Spleen (tissue), 11 donors: ENCODE data around the gene ECHDC3. TPM values are rescaled to one million over a fixed set of nuclear protein-coding genes. Genes with fewer than 3 reads are reported as not detected.

Experiments
- DNase-seq: peaks from one replicate; pipeline ENCODE4 v3.0.0-alpha.2; 2020
- H3K27ac ChIP-seq, 8 donors: fragments of 200-600 bp; sonication (generic) in 7 of 8; 1 replicate in 4 of 8; 2 replicates in 4 of 8; pipeline versions ENCODE4 v1.5.0 to v1.8.0; 2016 to 2021; ENCODE audit warnings: inconsistent platforms in 4 of 8, mild to moderate bottlenecking in 4 of 8, moderate library complexity in 1 of 8
- H3K27me3 ChIP-seq, 7 donors: fragments of 200-600 bp; sonication (generic) in 6 of 7; replicated peaks in 1 of 7; 1 replicate in 4 of 7; 2 replicates in 3 of 7; pipeline versions ENCODE4 v1.5.0 to v1.8.0; 2016 to 2021; ENCODE audit warnings: inconsistent platforms in 3 of 7, mild to moderate bottlenecking in 1 of 7
- H3K36me3 ChIP-seq, 6 donors: fragments of 200-600 bp; sonication (generic) in 5 of 6; 1 replicate in 4 of 6; 2 replicates in 2 of 6; pipeline versions ENCODE4 v1.5.0 to v1.8.0; 2016 to 2021; ENCODE audit warnings: inconsistent platforms in 2 of 6
- H3K4me1 ChIP-seq, 6 donors: fragments of 200-600 bp; sonication (generic) in 5 of 6; 1 replicate in 3 of 6; 2 replicates in 3 of 6; pipeline versions ENCODE4 v1.5.0 to v1.8.0; 2016 to 2021; ENCODE audit warnings: inconsistent platforms in 3 of 6
- H3K4me3 ChIP-seq, 8 donors: fragments of 200-600 bp; sonication (generic) in 7 of 8; 1 replicate in 4 of 8; 2 replicates in 4 of 8; pipeline versions ENCODE4 v1.5.0 to v1.8.0; 2016 to 2021; ENCODE audit warnings: inconsistent platforms in 4 of 8, mild to moderate bottlenecking in 4 of 8, moderate library complexity in 2 of 8
- H3K9me3 ChIP-seq, 8 donors: fragments of 200-600 bp; sonication (generic) in 7 of 8; 1 replicate in 4 of 8; 2 replicates in 4 of 8; pipeline versions ENCODE4 v1.5.0 to v1.8.0; 2016 to 2021; ENCODE audit warnings: inconsistent platforms in 4 of 8
- POLR2A ChIP-seq, 3 donors: fragments of 450-650 bp; IDR thresholded peaks; one replicate each; pipeline ENCODE4 v1.5.1; 2017; ENCODE audit warnings: antibody characterized with exemption in 3 of 3, mild to moderate bottlenecking in 1 of 3
- POLR2AphosphoS5 ChIP-seq, 3 donors: sonication (generic); formaldehyde crosslinking; IDR thresholded peaks; one replicate each; pipeline ENCODE4 v1.5.1; 2017; ENCODE audit warnings: antibody characterized with exemption in 3 of 3
- WGBS, 5 donors: extraction: QIAGEN DNeasy Blood & Tissue Kit in 3 of 5; methylation state at CpG; one replicate each; pipeline versions ENCODE4 v1.1.5 to v1.1.7; 2013 to 2018; 5-methylcytosine and 5-hydroxymethylcytosine counted together
- intact Hi-C: fragments of 100-400 bp; cut with DNase I; formaldehyde crosslinking; loops from one replicate; pipeline ENCODE4 v1.15.0; 2023; ENCODE audit warnings: low total_unique reads
- polyA plus RNA-seq, 3 donors: library from polyadenylated mRNA; stranded (reverse); fragments of 200-250 nt; gene quantifications; one replicate each; pipeline ENCODE4 v1.2.1, GENCODE V29; 2013
- total RNA-seq, 7 donors: library from RNA; depleted of rRNA in 3 of 7; stranded (reverse); fragments of >200 nt in 3 of 7; fragmentation: NEBNext Ultra II Directional in 4 of 7; extraction: Animal tissue kit (Norgen Biotek cat#: 25700) in 4 of 7; gene quantifications; one replicate each; pipeline versions ENCODE4 v1.1.0 to v1.2.1, GENCODE V29; 2016 to 2021
- TF ChIP-seq, protein P1 (sequence below), 11 experiments: fragments of 200-600 bp in 7 of 11; fragments of 450-650 bp in 4 of 11; sonication (generic) in 4 of 11; IDR thresholded peaks in 8 of 11; conservative IDR thresholded peaks in 3 of 11; 1 replicate in 7 of 11; 2 replicates in 4 of 11; pipeline versions ENCODE4 v1.4.0 to v1.8.0; 2016 to 2021; ENCODE audit warnings: antibody characterized with exemption in 11 of 11, inconsistent platforms in 4 of 11, mild to moderate bottlenecking in 1 of 11
- donor health status: healthy with polysubstance abuse.
- donor health status: DM: no; HTN: no; CAD: no; lungs with moderate emphysema.
- donor health status: DM: no; HTN: no; CAD: no.
- donor health status: Bipolar disorder and iron deficiency.
- donor health status: healthy.
- donor health status: DM: no; HTN: no; CAD: no.
- donor health status: DM: yes; HTN: yes; CAD: no.

The ECHDC3 gene
- total and polyA plus RNA-seq, 10 donors: 5.6 to 49.7 (median 16.7) TPM

DNA sequence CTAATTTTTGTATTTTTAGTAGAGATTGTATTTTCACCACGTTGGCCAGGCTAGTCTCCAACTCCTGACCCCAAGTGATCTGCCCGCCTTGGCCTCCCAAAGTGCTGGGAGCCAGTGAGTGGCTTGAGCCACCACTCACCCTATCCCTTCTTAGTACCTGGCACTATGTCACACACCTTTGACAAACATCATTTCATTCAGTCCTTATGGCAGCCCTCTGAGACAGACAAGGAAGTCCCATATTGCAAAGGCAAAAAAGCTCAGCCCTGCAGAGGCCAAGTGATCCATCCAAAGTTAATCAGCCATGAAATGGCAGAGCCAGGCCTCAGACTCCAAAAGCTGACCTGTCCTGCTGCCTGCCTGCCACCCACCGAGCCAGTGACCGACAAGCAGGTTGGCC lies 39.9 kb upstream of the ECHDC3 start:
- 70 to 95% (median 91%) methylated on average over 2 to 4 of the region's 4 CpGs for WGBS, 5 donors
- TF ChIP-seq, protein P1, sequence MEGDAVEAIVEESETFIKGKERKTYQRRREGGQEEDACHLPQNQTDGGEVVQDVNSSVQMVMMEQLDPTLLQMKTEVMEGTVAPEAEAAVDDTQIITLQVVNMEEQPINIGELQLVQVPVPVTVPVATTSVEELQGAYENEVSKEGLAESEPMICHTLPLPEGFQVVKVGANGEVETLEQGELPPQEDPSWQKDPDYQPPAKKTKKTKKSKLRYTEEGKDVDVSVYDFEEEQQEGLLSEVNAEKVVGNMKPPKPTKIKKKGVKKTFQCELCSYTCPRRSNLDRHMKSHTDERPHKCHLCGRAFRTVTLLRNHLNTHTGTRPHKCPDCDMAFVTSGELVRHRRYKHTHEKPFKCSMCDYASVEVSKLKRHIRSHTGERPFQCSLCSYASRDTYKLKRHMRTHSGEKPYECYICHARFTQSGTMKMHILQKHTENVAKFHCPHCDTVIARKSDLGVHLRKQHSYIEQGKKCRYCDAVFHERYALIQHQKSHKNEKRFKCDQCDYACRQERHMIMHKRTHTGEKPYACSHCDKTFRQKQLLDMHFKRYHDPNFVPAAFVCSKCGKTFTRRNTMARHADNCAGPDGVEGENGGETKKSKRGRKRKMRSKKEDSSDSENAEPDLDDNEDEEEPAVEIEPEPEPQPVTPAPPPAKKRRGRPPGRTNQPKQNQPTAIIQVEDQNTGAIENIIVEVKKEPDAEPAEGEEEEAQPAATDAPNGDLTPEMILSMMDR (IDR thresholded peaks at IDR 0.05 in 8 of 11, conservative IDR thresholded peaks at IDR 0.05 in 3 of 11): no peak
- no peak for TF ChIP-seq POLR2AphosphoS5 (IDR thresholded peaks at IDR 0.05)
- no peak for TF ChIP-seq POLR2A (IDR thresholded peaks at IDR 0.05)
- no peak for DNase-seq
- H3K27ac ChIP-seq: no peak overlapping the region
- H3K27me3 ChIP-seq: no peaks in the 10 kb centered on the region
- no peaks in the 10 kb centered on the region for H3K9me3 ChIP-seq
- H3K4me1 ChIP-seq: peaks cover 7 to 38% (median 25%) of the 10 kb centered on the region in 6 donors
- no peak overlapping the region for H3K4me3 ChIP-seq
- no peaks in the 10 kb centered on the region for H3K36me3 ChIP-seq
- intact Hi-C loops: no loop called here

DNA sequence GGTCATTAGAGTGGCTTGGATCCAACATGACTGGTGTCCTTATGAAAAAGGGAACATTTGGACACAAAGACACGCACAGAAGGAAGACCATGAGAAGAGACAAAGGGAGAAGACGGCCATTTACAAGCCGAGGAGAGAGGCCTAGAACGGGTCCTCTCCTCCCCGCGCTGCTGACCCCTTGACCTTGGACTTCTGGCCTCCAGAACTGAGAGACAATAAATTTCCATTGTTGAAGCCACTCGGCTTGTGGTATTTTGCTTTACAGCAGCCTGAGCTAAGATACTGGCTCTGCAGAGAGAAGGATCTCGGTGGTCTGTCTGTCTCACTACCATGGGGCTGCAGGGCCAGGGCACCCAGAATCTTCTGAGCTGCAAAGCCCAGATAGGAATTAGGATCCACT lies 38.1 kb upstream of the ECHDC3 start:
- no peak overlapping the region for H3K27ac ChIP-seq
- H3K27me3 ChIP-seq: no peaks in the 10 kb centered on the region
- peaks cover 0 to 28% (median 10%) of the 10 kb centered on the region in 6 donors for H3K4me1 ChIP-seq
- H3K4me3 ChIP-seq: no peak overlapping the region
- whole genome bisulfite sequencing, 5 donors: 76 to 90% (median 81%) methylated on average over 8 of the region's 8 CpGs
- intact Hi-C loops: no loop called here
- TF ChIP-seq POLR2AphosphoS5 (IDR thresholded peaks at IDR 0.05) (no peak), POLR2A (IDR thresholded peaks at IDR 0.05) (no peak)
- TF ChIP-seq, protein P1 (IDR thresholded peaks at IDR 0.05 in 8 of 11, conservative IDR thresholded peaks at IDR 0.05 in 3 of 11): no peak
- no peaks in the 10 kb centered on the region for H3K9me3 ChIP-seq
- no peak for DNase-seq
- H3K36me3 ChIP-seq: no peaks in the 10 kb centered on the region

DNA sequence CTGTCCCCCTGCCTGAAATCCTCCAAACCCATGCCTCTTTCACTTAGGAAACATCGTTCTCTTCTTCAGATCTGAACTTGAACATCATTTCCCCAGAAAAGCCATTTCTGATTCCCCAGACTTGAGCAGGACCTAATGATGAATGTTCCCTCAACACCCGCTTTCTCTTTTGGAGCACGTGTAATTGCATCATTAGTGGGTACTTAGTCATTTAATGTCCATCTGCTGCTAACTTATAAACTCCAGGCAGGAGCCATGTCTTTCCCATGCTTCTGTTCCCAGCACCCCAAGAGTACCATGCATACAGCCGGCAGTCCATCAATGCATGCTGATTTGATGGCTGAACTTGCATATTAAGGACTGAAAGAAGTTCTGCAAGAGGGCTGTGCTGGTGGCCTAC lies 36.5 kb upstream of the ECHDC3 start:
- Histone ChIP-seq H3K9me3 (no peaks in the 10 kb centered on the region), H3K27me3 (no peaks in the 10 kb centered on the region), H3K36me3 (no peaks in the 10 kb centered on the region), H3K4me1 (peaks cover 4 to 33% (median 9%) of the 10 kb centered on the region in 6 donors), H3K27ac (no peak overlapping the region), H3K4me3 (no peak overlapping the region)
- DNase-seq: no peak
- intact Hi-C loops: no loop called here
- no peak for TF ChIP-seq POLR2A (IDR thresholded peaks at IDR 0.05)
- TF ChIP-seq, protein P1 (IDR thresholded peaks at IDR 0.05 in 8 of 11, conservative IDR thresholded peaks at IDR 0.05 in 3 of 11): no peak
- TF ChIP-seq POLR2AphosphoS5 (IDR thresholded peaks at IDR 0.05): no peak
- 76 to 87% (median 87%) methylated on average over 4 of the region's 4 CpGs for WGBS, 5 donors

- no peak for TF ChIP-seq POLR2AphosphoS5 (IDR thresholded peaks at IDR 0.05)
- 76 to 90% (median 86%) methylated on average over 10 of the region's 10 CpGs for WGBS, 5 donors
- Histone ChIP-seq H3K4me3 (no peak overlapping the region), H3K27ac (no peak overlapping the region), H3K9me3 (no peaks in the 10 kb centered on the region), H3K4me1 (peaks cover 4 to 46% (median 18%) of the 10 kb centered on the region in 6 donors), H3K27me3 (no peaks in the 10 kb centered on the region), H3K36me3 (no peaks in the 10 kb centered on the region)
- intact Hi-C loops: no loop called here
- no peak for DNase-seq
Measured at GRCh38 chr10:11706895-11707567, 35.2 kb upstream of the ECHDC3 start.
